ENCODE results near the gene NAA25. TPM values are rescaled to one million over a fixed set of nuclear protein-coding genes. Genes with fewer than 3 reads are reported as not detected.

Gene NAA25
- total RNA-seq, 1 experiment from 2014 or later: 55.0 TPM

DNA sequence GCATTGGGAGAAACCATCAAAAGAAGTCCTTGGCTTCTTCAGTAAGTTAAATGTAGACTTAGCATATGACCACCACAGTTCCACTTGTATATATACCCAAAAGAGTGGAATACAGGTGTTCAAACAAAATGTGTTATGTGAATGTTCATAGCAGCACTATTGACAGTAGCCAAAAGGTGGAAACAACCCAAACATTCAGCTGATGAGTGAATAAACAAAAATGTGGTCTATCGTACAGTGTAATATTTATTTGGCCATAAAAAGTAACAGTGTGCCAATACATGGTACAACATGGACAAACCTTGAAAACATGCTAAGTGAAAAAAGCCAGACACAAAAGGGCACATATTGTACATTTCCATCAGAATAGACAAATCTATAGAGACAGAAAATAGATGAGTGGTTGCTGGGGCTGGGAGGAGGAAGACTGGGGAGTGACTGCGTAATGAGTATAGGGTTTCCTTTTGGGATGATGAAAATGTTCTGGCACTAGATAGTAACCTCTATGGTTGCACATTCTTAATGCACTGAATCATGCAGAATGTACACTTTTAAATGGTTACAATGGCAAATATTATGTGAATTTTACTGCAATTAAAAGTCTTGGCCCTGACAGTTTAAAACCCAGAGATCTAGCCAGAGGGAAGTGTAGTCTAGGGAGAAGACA is 89.9 kb downstream of the NAA25 start:
- intact Hi-C loops (cut with micrococcal nuclease; ENCODE audit: unreplicated experiment): no loop called here
- Mint-ChIP-seq H3K4me3 (ENCODE audit: low read depth, unreplicated experiment) (no peak overlapping the region), H3K27ac (ENCODE audit: unreplicated experiment) (peak overlapping the region; percentile 15), H3K4me1 (ENCODE audit: low read depth, unreplicated experiment) (peaks cover 34% of the 10 kb centered on the region), H3K27me3 (ENCODE audit: unreplicated experiment) (no peaks in the 10 kb centered on the region), H3K9me3 (ENCODE audit: low read depth, unreplicated experiment) (peaks cover 6% of the 10 kb centered on the region), H3K36me3 (ENCODE audit: insufficient read depth, unreplicated experiment) (peaks cover 75% of the 10 kb centered on the region)
- no TSS peak for BruUV-seq (replicated peaks)
- CTCF ChIA-PET: no interaction called here
- no peak for DNase-seq
- TF ChIP-seq, protein P1, sequence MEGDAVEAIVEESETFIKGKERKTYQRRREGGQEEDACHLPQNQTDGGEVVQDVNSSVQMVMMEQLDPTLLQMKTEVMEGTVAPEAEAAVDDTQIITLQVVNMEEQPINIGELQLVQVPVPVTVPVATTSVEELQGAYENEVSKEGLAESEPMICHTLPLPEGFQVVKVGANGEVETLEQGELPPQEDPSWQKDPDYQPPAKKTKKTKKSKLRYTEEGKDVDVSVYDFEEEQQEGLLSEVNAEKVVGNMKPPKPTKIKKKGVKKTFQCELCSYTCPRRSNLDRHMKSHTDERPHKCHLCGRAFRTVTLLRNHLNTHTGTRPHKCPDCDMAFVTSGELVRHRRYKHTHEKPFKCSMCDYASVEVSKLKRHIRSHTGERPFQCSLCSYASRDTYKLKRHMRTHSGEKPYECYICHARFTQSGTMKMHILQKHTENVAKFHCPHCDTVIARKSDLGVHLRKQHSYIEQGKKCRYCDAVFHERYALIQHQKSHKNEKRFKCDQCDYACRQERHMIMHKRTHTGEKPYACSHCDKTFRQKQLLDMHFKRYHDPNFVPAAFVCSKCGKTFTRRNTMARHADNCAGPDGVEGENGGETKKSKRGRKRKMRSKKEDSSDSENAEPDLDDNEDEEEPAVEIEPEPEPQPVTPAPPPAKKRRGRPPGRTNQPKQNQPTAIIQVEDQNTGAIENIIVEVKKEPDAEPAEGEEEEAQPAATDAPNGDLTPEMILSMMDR (IDR thresholded peaks at IDR 0.05; ENCODE audit: unreplicated experiment): no peak

DNA sequence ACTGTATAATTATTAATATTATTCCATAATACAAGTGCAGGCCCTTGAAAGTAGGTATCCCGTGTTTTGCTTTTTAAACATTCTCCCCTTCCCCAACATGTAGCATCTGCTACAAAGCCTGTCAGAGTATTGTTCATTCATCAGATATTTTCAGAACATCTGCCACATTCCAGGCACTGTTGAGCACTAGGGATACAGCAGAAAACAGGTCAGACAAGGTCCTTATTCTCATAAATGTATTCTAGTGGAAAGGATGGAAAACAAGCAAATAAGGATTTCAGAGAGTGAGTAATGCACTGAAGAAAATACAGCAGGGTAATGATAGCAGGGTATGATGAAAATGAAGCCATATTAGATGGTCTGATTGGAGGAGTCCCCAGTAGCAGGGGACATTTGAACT is 91.5 kb downstream of the NAA25 start:
- TF ChIP-seq, protein P1 (IDR thresholded peaks at IDR 0.05; ENCODE audit: unreplicated experiment): no peak
- peaks cover 81% of the 10 kb centered on the region for H3K36me3 Mint-ChIP-seq (ENCODE audit: insufficient read depth, unreplicated experiment)
- BruUV-seq (replicated peaks): no TSS peak
- peaks cover 6% of the 10 kb centered on the region for H3K9me3 Mint-ChIP-seq (ENCODE audit: low read depth, unreplicated experiment)
- DNase-seq: no peak
- CTCF ChIA-PET: no interaction called here
- no peak overlapping the region for H3K27ac Mint-ChIP-seq (ENCODE audit: unreplicated experiment)
- intact Hi-C loops (cut with micrococcal nuclease; ENCODE audit: unreplicated experiment): no loop called here
- H3K4me3 Mint-ChIP-seq (ENCODE audit: low read depth, unreplicated experiment): no peak overlapping the region
- H3K27me3 Mint-ChIP-seq (ENCODE audit: unreplicated experiment): no peaks in the 10 kb centered on the region
- H3K4me1 Mint-ChIP-seq (ENCODE audit: low read depth, unreplicated experiment): peaks cover 30% of the 10 kb centered on the region

DNA sequence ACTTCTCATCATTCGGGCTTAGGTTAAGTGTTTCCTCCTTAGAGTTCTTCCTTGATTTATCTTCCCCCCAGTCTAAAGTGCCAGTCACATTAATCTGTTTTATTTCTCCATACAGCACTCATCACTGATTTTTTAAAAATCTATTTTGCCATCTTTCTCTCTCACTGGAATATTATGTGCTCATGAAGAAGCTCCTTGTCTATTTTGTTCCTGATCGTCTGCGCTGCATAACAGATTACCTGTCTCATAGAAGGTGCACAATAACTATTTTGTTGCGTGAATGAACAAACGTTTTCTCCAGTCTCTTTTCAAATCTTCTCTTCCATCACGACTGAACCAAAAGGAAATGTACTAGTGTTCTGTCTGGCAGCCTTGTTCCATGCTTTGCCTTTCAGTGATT is 92.6 kb downstream of the NAA25 start:
- intact Hi-C loops (cut with micrococcal nuclease; ENCODE audit: unreplicated experiment): no loop called here
- H3K27me3 Mint-ChIP-seq (ENCODE audit: unreplicated experiment): no peaks in the 10 kb centered on the region
- peaks cover 77% of the 10 kb centered on the region for H3K36me3 Mint-ChIP-seq (ENCODE audit: insufficient read depth, unreplicated experiment)
- TF ChIP-seq, protein P1 (IDR thresholded peaks at IDR 0.05; ENCODE audit: unreplicated experiment): no peak
- DNase-seq: no peak
- CTCF ChIA-PET: no interaction called here
- no peak overlapping the region for H3K27ac Mint-ChIP-seq (ENCODE audit: unreplicated experiment)
- BruUV-seq (replicated peaks): no TSS peak
- peaks cover 6% of the 10 kb centered on the region for H3K9me3 Mint-ChIP-seq (ENCODE audit: low read depth, unreplicated experiment)
- H3K4me3 Mint-ChIP-seq (ENCODE audit: low read depth, unreplicated experiment): peak overlapping the region; percentile 2
- H3K4me1 Mint-ChIP-seq (ENCODE audit: low read depth, unreplicated experiment): peaks cover 38% of the 10 kb centered on the region

DNA sequence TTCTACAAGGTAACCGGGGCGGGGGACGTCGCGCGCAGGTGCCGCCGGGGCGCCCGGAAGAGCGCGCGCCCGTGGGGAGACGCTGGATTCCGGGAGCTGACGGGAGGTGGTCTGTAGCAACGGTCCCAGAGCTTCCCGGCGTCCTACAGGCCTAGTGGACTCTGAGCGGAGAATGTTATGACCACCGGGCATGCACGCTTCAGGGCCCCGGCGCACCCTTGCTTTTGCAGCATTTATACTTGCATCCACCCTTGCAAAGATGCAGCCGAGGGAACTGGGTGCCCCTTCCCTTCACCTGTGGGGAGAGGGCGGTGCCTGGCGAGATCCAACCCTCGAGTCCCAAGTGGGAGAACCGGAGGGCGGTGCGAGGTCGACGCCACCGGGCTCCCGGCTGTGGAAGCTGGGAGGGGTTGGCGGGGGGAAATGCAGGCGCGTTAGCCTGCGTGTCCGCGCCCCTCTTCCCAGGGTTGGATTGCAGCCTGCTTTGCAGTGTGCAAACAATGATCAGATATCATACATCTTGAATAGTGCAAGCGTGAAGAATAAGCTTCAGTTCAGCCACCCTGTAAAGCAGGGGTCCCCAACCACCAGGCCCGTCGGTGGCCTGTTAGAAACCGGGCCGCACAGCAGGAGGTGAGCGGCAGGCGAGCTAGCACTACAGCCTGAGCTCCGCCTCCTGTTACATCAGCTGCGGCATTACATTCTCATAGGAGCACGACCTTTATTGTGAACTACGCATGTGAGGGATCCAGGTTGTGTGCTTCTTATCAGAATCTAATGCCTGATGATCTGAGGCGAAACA is 94.8 kb downstream of the NAA25 start:
- Mint-ChIP-seq H3K36me3 (ENCODE audit: insufficient read depth, unreplicated experiment) (peaks cover 71% of the 10 kb centered on the region), H3K27me3 (ENCODE audit: unreplicated experiment) (no peaks in the 10 kb centered on the region), H3K27ac (ENCODE audit: unreplicated experiment) (peak overlapping the region; percentile 93), H3K4me1 (ENCODE audit: low read depth, unreplicated experiment) (peaks cover 44% of the 10 kb centered on the region), H3K9me3 (ENCODE audit: low read depth, unreplicated experiment) (peaks cover 6% of the 10 kb centered on the region), H3K4me3 (ENCODE audit: low read depth, unreplicated experiment) (peak overlapping the region; percentile 99)
- intact Hi-C loops (cut with micrococcal nuclease; ENCODE audit: unreplicated experiment): loop anchor here (2.0 to 5.0 kb wide), 2 partner anchors 68 to 69 kb away; no protein-coding TSS in a partner anchor
- BruUV-seq (replicated peaks): no TSS peak
- CTCF ChIA-PET: interaction anchor here (0.8 to 2.4 kb wide), 8 partner anchors 9 to 201 kb away, joined by 3 to 16 read pairs (median 4); no protein-coding TSS in a partner anchor
- TF ChIP-seq, protein P1 (IDR thresholded peaks at IDR 0.05; ENCODE audit: unreplicated experiment): peak; percentile 1
- peak; percentile 73 for DNase-seq
